ENCODE data around the gene EHBP1L1.

EHBP1L1 gene

GRCh38 chr11:65599216-65599954, 23.5 kb downstream of the EHBP1L1 start:
- no peak for TF ChIP-seq CTCF (IDR thresholded peaks at IDR 0.05)

GRCh38 chr11:65599955-65600246, 24.0 kb downstream of the EHBP1L1 start:
- H3K27ac ChIP-seq, result no peak overlapping the region
- H3K36me3 ChIP-seq, result peaks cover 99% of the 10 kb centered on the region
- H3K9me3 ChIP-seq, result no peaks in the 10 kb centered on the region
- H3K4me3 ChIP-seq (ENCODE audit: low read depth in 1 of 2, low read length in 1 of 2), result no peak overlapping the region
- no peak for TF ChIP-seq CTCF (IDR thresholded peaks at IDR 0.05)
- H3K4me1 ChIP-seq (ENCODE audit: control insufficient read depth in 1 of 2, insufficient read depth in 1 of 2, low read depth in 1 of 2, low read length in 1 of 2), result no peaks in the 10 kb centered on the region
- H3K27me3 ChIP-seq, result no peaks in the 10 kb centered on the region

More at GRCh38 chr11:65599216-65599954, 23.5 kb downstream of the EHBP1L1 start:
- no peak overlapping the region for H3K4me3 ChIP-seq (ENCODE audit: low read depth in 1 of 2, low read length in 1 of 2)
- no peaks in the 10 kb centered on the region for H3K4me1 ChIP-seq (ENCODE audit: control insufficient read depth in 1 of 2, insufficient read depth in 1 of 2, low read depth in 1 of 2, low read length in 1 of 2)
- H3K27ac ChIP-seq, result no peak overlapping the region
- H3K9me3 ChIP-seq, result no peaks in the 10 kb centered on the region
- H3K27me3 ChIP-seq, result no peaks in the 10 kb centered on the region
- H3K36me3 ChIP-seq, result peaks cover 97% of the 10 kb centered on the region

GRCh38 chr11:65604258-65604657, 28.4 kb downstream of the EHBP1L1 start:
- Histone ChIP-seq H3K9me3 (no peaks in the 10 kb centered on the region), H3K4me3 (ENCODE audit: low read depth in 1 of 2, low read length in 1 of 2) (no peak overlapping the region), H3K27me3 (no peaks in the 10 kb centered on the region), H3K4me1 (ENCODE audit: control insufficient read depth in 1 of 2, insufficient read depth in 1 of 2, low read depth in 1 of 2, low read length in 1 of 2) (peaks cover 6 to 9% of the 10 kb centered on the region in 2 experiments), H3K36me3 (peaks cover 100% of the 10 kb centered on the region), H3K27ac (peak overlapping the region; percentile 46)
- no peak for TF ChIP-seq CTCF (IDR thresholded peaks at IDR 0.05)

GRCh38 chr11:65606876-65607613, 31.2 kb downstream of the EHBP1L1 start:
- H3K27me3 ChIP-seq, result no peaks in the 10 kb centered on the region
- peaks cover 87% of the 10 kb centered on the region for H3K36me3 ChIP-seq
- peaks cover 34 to 37% of the 10 kb centered on the region in 2 experiments for H3K4me1 ChIP-seq (ENCODE audit: control insufficient read depth in 1 of 2, insufficient read depth in 1 of 2, low read depth in 1 of 2, low read length in 1 of 2)
- H3K4me3 ChIP-seq (ENCODE audit: low read depth in 1 of 2, low read length in 1 of 2), result no peak overlapping the region
- H3K9me3 ChIP-seq, result no peaks in the 10 kb centered on the region
- no peak overlapping the region for H3K27ac ChIP-seq
- no peak for TF ChIP-seq CTCF (IDR thresholded peaks at IDR 0.05)

GRCh38 chr11:65607614-65608426, 32.0 kb downstream of the EHBP1L1 start:
- no peak for TF ChIP-seq CTCF (IDR thresholded peaks at IDR 0.05)
- peaks cover 41 to 45% of the 10 kb centered on the region in 2 experiments for H3K4me1 ChIP-seq (ENCODE audit: control insufficient read depth in 1 of 2, insufficient read depth in 1 of 2, low read depth in 1 of 2, low read length in 1 of 2)
- H3K27ac ChIP-seq, result no peak overlapping the region
- no peak overlapping the region for H3K4me3 ChIP-seq (ENCODE audit: low read depth in 1 of 2, low read length in 1 of 2)
- no peaks in the 10 kb centered on the region for H3K27me3 ChIP-seq
- H3K36me3 ChIP-seq, result peaks cover 87% of the 10 kb centered on the region
- no peaks in the 10 kb centered on the region for H3K9me3 ChIP-seq

All from neutrophil (primary cell).